SK-N-SH (cell line): ENCODE measurements around the gene GAB4. TPM values are rescaled to one million over a fixed set of nuclear protein-coding genes. Genes with fewer than 3 reads are reported as not detected.

Experiments
- CTCF ChIA-PET: fragments of 300-600, 350-600 bp; formaldehyde crosslinking; extraction: SDS; loops from one replicate; lab custom pipeline; 2021; lab: Yijun Ruan, JAX
- POLR2A ChIA-PET: fragments of 350-600 bp; sonication (Branson Sonifier 250); formaldehyde crosslinking; extraction: SDS; loops from one replicate; lab custom pipeline; 2020; ENCODE audit warnings: antibody characterized with exemption, inconsistent platforms; lab: Yijun Ruan, JAX
- DNase-seq: peaks from one replicate; pipeline ENCODE4 v3.0.0; 2012
- H2AFZ ChIP-seq: fragments of 200-600 bp; sonication (generic); 2 replicates; pipeline ENCODE4 v1.8.1; 2016; ENCODE audit warnings: antibody characterized with exemption, mild to moderate bottlenecking, low read depth
- H3F3A ChIP-seq: fragments of 200-600 bp; sonication (generic); replicated peaks from 2 replicates; pipeline ENCODE3; 2016; ENCODE audit warnings: antibody characterized with exemption, mild to moderate bottlenecking; ENCODE audit not compliant: insufficient read depth
- H3K27ac ChIP-seq, 2 experiments: fragments of 200-500 bp in 1 of 2; fragments of 200-600 bp in 1 of 2; sonication (Bioruptor generic) in 1 of 2; sonication (generic), shearing (Covaris generic) in 1 of 2; 2 replicates each; pipeline versions ENCODE4 v1.5.1 to v1.6.1; 2014 to 2016; ENCODE audit warnings: low read depth in 2 of 2, inconsistent platforms in 1 of 2, low read length in 1 of 2, mild to moderate bottlenecking in 1 of 2, mixed read lengths in 1 of 2
- H3K27me3 ChIP-seq: fragments of 200-600 bp; sonication (generic), shearing (Covaris generic); 2 replicates; pipeline ENCODE4 v1.6.1; 2016; ENCODE audit warnings: mixed run types; ENCODE audit not compliant: insufficient read depth
- H3K36me3 ChIP-seq, 2 experiments: fragments of 200-500 bp in 1 of 2; fragments of 200-600 bp in 1 of 2; sonication (Bioruptor generic) in 1 of 2; sonication (generic) in 1 of 2; replicated peaks in 1 of 2; 2 replicates each; pipeline versions ENCODE3 to v1.5.1; 2014 to 2016; ENCODE audit warnings: low read length in 1 of 2, mild to moderate bottlenecking in 1 of 2; ENCODE audit not compliant: insufficient read depth in 2 of 2, control insufficient read depth in 1 of 2
- H3K4me1 ChIP-seq, 2 experiments: fragments of 200-500 bp in 1 of 2; fragments of 200-600 bp in 1 of 2; sonication (Bioruptor generic) in 1 of 2; sonication (generic), shearing (Covaris generic) in 1 of 2; 2 replicates each; pipeline versions ENCODE4 v1.5.1 to v1.6.1; 2014 to 2016; ENCODE audit warnings: low read depth in 1 of 2, low read length in 1 of 2, mixed run types in 1 of 2; ENCODE audit not compliant: insufficient read depth in 2 of 2, control insufficient read depth in 1 of 2
- H3K4me2 ChIP-seq: fragments of 200-600 bp; sonication (generic), shearing (Covaris generic); 2 replicates; pipeline ENCODE4 v1.6.1; 2017; ENCODE audit warnings: mixed run types
- H3K4me3 ChIP-seq, 2 experiments: fragments of 200-500 bp in 1 of 2; fragments of 200-600 bp in 1 of 2; sonication (Bioruptor generic) in 1 of 2; sonication (generic), shearing (Covaris generic) in 1 of 2; 2 replicates each; pipeline versions ENCODE4 v1.5.1 to v1.8.1; 2014 to 2016; ENCODE audit warnings: low read depth in 2 of 2, inconsistent platforms in 1 of 2, low read length in 1 of 2, mild to moderate bottlenecking in 1 of 2, mixed read lengths in 1 of 2, moderate library complexity in 1 of 2
- H3K79me2 ChIP-seq: fragments of 200-600 bp; sonication (generic); 2 replicates; pipeline ENCODE4 v1.8.1; 2017; ENCODE audit warnings: mild to moderate bottlenecking; ENCODE audit not compliant: insufficient read depth
- H3K9ac ChIP-seq: fragments of 200-600 bp; sonication (generic); 2 replicates; pipeline ENCODE4 v1.6.1; 2017; ENCODE audit warnings: mixed run types
- H3K9me2 ChIP-seq: fragments of 200-600 bp; sonication (generic); 2 replicates; pipeline ENCODE4 v1.6.1; 2017; ENCODE audit warnings: mixed run types
- H3K9me3 ChIP-seq: fragments of 200-600 bp; sonication (generic); 2 replicates; pipeline ENCODE4 v1.6.1; 2017; ENCODE audit warnings: mixed run types, mild to moderate bottlenecking, moderate library complexity
- H4K20me1 ChIP-seq: fragments of 200-600 bp; sonication (generic); 2 replicates; pipeline ENCODE4 v1.6.1; 2017; ENCODE audit warnings: mild to moderate bottlenecking, mixed run types; ENCODE audit not compliant: insufficient read depth
- ELF1 ChIP-seq: IDR thresholded peaks from 2 replicates; pipeline ENCODE4 v1.4.0; 2012
- FOXM1 ChIP-seq: IDR thresholded peaks from 2 replicates; pipeline ENCODE4 v1.4.0; 2012; ENCODE audit warnings: low read depth, mild to moderate bottlenecking
- GATA2 ChIP-seq: sonication (generic); formaldehyde crosslinking; IDR thresholded peaks from 2 replicates; pipeline ENCODE4 v1.5.0; 2020; ENCODE audit warnings: mild to moderate bottlenecking, missing genetic modification reagents
- IRF3 ChIP-seq: fragments of 150-350 bp; IDR thresholded peaks from 2 replicates; pipeline ENCODE4 v1.6.1; 2016; ENCODE audit warnings: mild to moderate bottlenecking, low read depth, low read length
- MAX ChIP-seq: IDR thresholded peaks from 2 replicates; pipeline ENCODE4 v1.4.0; 2012; ENCODE audit warnings: low read depth
- MEF2A ChIP-seq: IDR thresholded peaks from 2 replicates; pipeline ENCODE4 v1.4.0; 2012; ENCODE audit warnings: low read depth, borderline replicate concordance
- MXI1 ChIP-seq: IDR thresholded peaks from 2 replicates; pipeline ENCODE4 v1.6.1; 2012; ENCODE audit warnings: mild to moderate bottlenecking, low read depth, low read length, improper control_type of control experiment
- PBX3 ChIP-seq: IDR thresholded peaks from 2 replicates; pipeline ENCODE4; 2012
- RAD21 ChIP-seq: IDR thresholded peaks from 2 replicates; pipeline ENCODE4 v1.6.1; 2012; ENCODE audit warnings: mild to moderate bottlenecking, low read length
- REST ChIP-seq: IDR thresholded peaks from 2 replicates; pipeline ENCODE4 v1.6.1; 2012; ENCODE audit warnings: mild to moderate bottlenecking, low read depth, low read length, moderate library complexity
- RFX5 ChIP-seq: IDR thresholded peaks from 2 replicates; pipeline ENCODE4 v1.6.1; 2012; ENCODE audit warnings: mild to moderate bottlenecking, improper control_type of control experiment, low read length
- TCF12 ChIP-seq: IDR thresholded peaks from 2 replicates; pipeline ENCODE4 v1.4.0; 2012
- TEAD4 ChIP-seq: IDR thresholded peaks from 2 replicates; pipeline ENCODE4 v1.4.0; 2012; ENCODE audit warnings: mild to moderate bottlenecking, borderline replicate concordance; ENCODE audit not compliant: insufficient read depth
- YY1 ChIP-seq: IDR thresholded peaks from 2 replicates; pipeline ENCODE4 v1.4.0; 2012; ENCODE audit warnings: low read depth, mild to moderate bottlenecking
- ZBTB33 ChIP-seq: IDR thresholded peaks from 2 replicates; pipeline ENCODE4 v1.4.0; 2012; ENCODE audit warnings: low read depth, borderline replicate concordance
- WGBS: methylation state at CpG from one replicate; pipeline ENCODE4 v1.1.6; 2017; ENCODE audit warnings: low lambda C conversion rate; 5-methylcytosine and 5-hydroxymethylcytosine counted together
- polyA plus RNA-seq, 3 experiments: library from polyadenylated mRNA; depleted of rRNA; stranded (reverse); fragments of >200 nt; gene quantifications; 2 replicates each; pipeline ENCODE4 v1.2.3, GENCODE V29; 2012

The GAB4 gene
- polyA plus RNA-seq, 1 of the 3 experiments (the other 2 are of a cell fraction): not detected

- 12% methylated on average over 5 of the region's 5 CpGs for WGBS
- no peak overlapping the region for H3K27ac ChIP-seq
- no peak overlapping the region for H2AFZ ChIP-seq
- no peaks in the 10 kb centered on the region for H3K4me1 ChIP-seq
- H3K79me2 ChIP-seq: no peaks in the 10 kb centered on the region
- ChIA-PET CTCF (interaction anchor here (2.6 kb wide), 1 partner anchor 11 kb away, joined by 12 read pairs; no protein-coding TSS in a partner anchor), POLR2A (no interaction called here)
- peaks cover 5% of the 10 kb centered on the region; the same call in 1 of the 2 replicates for H3K27me3 ChIP-seq
- no peaks in the 10 kb centered on the region for H3K9me3 ChIP-seq
- TF ChIP-seq TEAD4 (no peak), MAX (no peak), ELF1 (no peak), MXI1 (no peak), GATA2 (CRISPR knock-in tag) (no peak), YY1 (no peak), ZBTB33 (no peak), REST (no peak), FOXM1 (no peak)
- H3K4me3 ChIP-seq: no peak overlapping the region
- DNase-seq: no peak
- H3K9ac ChIP-seq: no peak overlapping the region
- H3K36me3 ChIP-seq: no peaks in the 10 kb centered on the region
- H3K9me2 ChIP-seq: no peaks in the 10 kb centered on the region
- H4K20me1 ChIP-seq: no peaks in the 10 kb centered on the region
- H3K4me2 ChIP-seq: no peak overlapping the region
- no peaks in the 10 kb centered on the region for H3F3A ChIP-seq
Observed at GRCh38 chr22:17046566-17047348, 38.7 kb upstream of the GAB4 start.

- H4K20me1 ChIP-seq: no peaks in the 10 kb centered on the region
- H3K4me1 ChIP-seq: no peaks in the 10 kb centered on the region
- H3K27me3 ChIP-seq: peaks cover 5% of the 10 kb centered on the region; the same call in 1 of the 2 replicates
- H3K4me2 ChIP-seq: no peak overlapping the region
- TF ChIP-seq TCF12 (no peak), RAD21 (no peak), FOXM1 (no peak), TEAD4 (no peak), PBX3 (no peak), GATA2 (CRISPR knock-in tag) (no peak), MEF2A (no peak), RFX5 (no peak), IRF3 (no peak)
- H3K27ac ChIP-seq: no peak overlapping the region
- no peak overlapping the region for H3K9ac ChIP-seq
- no peaks in the 10 kb centered on the region for H3F3A ChIP-seq
- H2AFZ ChIP-seq: no peak overlapping the region
- H3K9me3 ChIP-seq: no peaks in the 10 kb centered on the region
- ChIA-PET CTCF (no interaction called here), POLR2A (no interaction called here)
- no peak for DNase-seq
- no peaks in the 10 kb centered on the region for H3K9me2 ChIP-seq
- H3K36me3 ChIP-seq: no peaks in the 10 kb centered on the region
- no peak overlapping the region for H3K4me3 ChIP-seq
- H3K79me2 ChIP-seq: no peaks in the 10 kb centered on the region
Observed at GRCh38 chr22:17043521-17043920, 35.5 kb upstream of the GAB4 start.
